AG04450 (cell line): Measurements from ENCODE around the gene LMTK2. TPM values are rescaled to one million over a fixed set of nuclear protein-coding genes. Genes with fewer than 3 reads are reported as not detected.

Experiments
- CTCF ChIA-PET: fragments of 300-600, 350-600 bp; formaldehyde crosslinking; extraction: SDS; loops from one replicate; lab custom pipeline; 2022; ENCODE audit warnings: antibody characterized with exemption, inconsistent platforms; lab: Charles Lee
- POLR2A ChIA-PET: fragments of 350-600 bp; formaldehyde crosslinking; extraction: SDS; loops from one replicate; lab custom pipeline; 2021; ENCODE audit warnings: antibody characterized with exemption, inconsistent platforms; lab: Yijun Ruan, JAX
- DNase-seq: peaks from one replicate; pipeline ENCODE4 v3.0.0-alpha.2; 2011; ENCODE audit warnings: low read depth, low spot score
- H3K27ac ChIP-seq: one replicate; pipeline ENCODE4 v1.5.1; 2012; ENCODE audit warnings: low read depth, low read length, control low read depth
- H3K27me3 ChIP-seq: one replicate; pipeline ENCODE4 v1.6.0; 2012; ENCODE audit warnings: low read length; ENCODE audit not compliant: control insufficient read depth, insufficient read depth
- H3K4me3 ChIP-seq: 2 replicates; pipeline ENCODE4 v1.5.1; 2011; ENCODE audit warnings: mild to moderate bottlenecking, low read depth, low read length, control low read depth
- H3K9me3 ChIP-seq: 2 replicates; pipeline ENCODE4 v1.5.1; 2012; ENCODE audit warnings: low read length; ENCODE audit not compliant: control insufficient read depth, insufficient read depth
- polyA plus RNA-seq: library from polyadenylated mRNA; depleted of rRNA; stranded (reverse); fragments of >200 nt; gene quantifications from 2 replicates; pipeline ENCODE4 v1.2.3, GENCODE V29; 2011
- TF ChIP-seq, protein P1 (sequence below): IDR thresholded peaks from 2 replicates; pipeline ENCODE4 v1.5.1; 2011; ENCODE audit warnings: low read depth, low read length, control low read depth, inconsistent platforms

Gene LMTK2
- polyA plus RNA-seq, 1 experiment: 3.7 TPM

DNA sequence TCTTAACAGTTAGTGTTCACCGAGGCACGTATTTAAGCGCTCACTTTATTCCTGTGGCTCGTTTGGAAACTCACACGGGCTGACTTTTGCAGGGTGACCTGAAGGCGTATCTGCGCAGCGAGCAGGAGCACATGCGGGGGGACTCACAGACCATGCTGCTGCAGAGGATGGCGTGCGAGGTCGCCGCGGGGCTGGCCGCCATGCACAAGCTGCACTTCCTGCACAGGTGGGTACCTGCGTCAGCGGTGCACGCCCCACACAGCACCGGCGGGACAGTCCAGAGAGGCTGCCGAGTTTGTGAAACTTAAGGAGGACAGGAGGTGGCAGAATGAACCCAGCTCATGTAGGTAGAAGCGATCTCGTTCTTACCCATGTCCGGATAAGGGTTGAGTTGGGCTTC, 64.8 kb downstream of the LMTK2 start:
- ChIA-PET POLR2A (interaction anchor here (0.6 kb wide), 1 partner anchor 26 kb away, joined by 3 read pairs; no protein-coding TSS in a partner anchor), CTCF (interaction anchor here (1.8 to 5.6 kb wide), 2 partner anchors 66 to 151 kb away, joined by 6 to 36 read pairs; no protein-coding TSS in a partner anchor)
- DNase-seq: no peak
- TF ChIP-seq, protein P1, sequence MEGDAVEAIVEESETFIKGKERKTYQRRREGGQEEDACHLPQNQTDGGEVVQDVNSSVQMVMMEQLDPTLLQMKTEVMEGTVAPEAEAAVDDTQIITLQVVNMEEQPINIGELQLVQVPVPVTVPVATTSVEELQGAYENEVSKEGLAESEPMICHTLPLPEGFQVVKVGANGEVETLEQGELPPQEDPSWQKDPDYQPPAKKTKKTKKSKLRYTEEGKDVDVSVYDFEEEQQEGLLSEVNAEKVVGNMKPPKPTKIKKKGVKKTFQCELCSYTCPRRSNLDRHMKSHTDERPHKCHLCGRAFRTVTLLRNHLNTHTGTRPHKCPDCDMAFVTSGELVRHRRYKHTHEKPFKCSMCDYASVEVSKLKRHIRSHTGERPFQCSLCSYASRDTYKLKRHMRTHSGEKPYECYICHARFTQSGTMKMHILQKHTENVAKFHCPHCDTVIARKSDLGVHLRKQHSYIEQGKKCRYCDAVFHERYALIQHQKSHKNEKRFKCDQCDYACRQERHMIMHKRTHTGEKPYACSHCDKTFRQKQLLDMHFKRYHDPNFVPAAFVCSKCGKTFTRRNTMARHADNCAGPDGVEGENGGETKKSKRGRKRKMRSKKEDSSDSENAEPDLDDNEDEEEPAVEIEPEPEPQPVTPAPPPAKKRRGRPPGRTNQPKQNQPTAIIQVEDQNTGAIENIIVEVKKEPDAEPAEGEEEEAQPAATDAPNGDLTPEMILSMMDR: no peak
- Histone ChIP-seq H3K27me3 (no peaks in the 10 kb centered on the region), H3K27ac (no peak overlapping the region), H3K9me3 (no peaks in the 10 kb centered on the region; the same call in 1 of the 2 replicates), H3K4me3 (no peak overlapping the region)

DNA sequence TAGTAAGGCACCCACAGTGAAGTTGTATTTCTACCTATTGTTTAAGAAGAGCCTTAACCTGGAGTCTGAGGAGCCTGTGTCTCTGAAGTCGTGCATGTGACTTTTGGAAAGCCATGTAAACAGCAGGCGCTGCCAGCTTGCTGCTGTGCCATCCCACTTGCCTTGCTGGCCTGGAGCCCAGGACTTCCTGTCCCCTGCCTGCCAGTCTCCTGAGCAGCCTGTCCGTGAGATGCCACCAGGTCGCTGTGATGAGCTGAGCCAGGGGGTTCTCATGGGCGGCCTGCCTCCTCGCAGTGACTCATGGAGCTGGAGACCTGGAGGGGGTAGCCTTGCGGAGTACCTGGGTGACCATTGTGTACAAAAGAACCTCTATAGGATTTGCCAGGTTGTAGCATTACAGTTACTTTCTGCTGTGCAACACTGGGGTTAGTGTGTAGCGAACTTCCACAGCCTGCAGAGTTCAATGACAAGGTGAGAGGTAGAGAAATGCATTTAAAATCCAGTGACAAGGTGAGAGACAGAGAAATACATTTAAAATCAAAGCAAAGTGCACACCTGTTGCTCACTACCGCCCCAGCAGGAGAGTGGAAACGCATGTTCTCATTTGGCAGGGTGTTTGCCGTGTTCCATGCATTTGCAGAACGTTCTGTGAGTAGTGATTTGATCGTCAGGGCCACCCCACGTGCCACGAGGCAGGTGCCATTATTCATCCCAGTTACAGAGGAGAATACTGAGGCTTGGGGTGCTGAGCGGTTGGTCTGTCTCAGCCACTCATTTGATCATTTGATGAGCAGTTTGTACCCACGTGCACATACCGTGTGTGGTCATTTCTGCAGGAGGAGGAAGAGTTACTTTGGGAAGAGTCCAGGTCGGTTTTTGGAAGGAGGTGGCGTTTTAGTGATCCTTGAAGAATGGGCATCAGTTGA, 67.9 kb downstream of the LMTK2 start:
- Histone ChIP-seq H3K27me3 (no peaks in the 10 kb centered on the region), H3K4me3 (no peak overlapping the region), H3K9me3 (no peaks in the 10 kb centered on the region; the same call in 1 of the 2 replicates), H3K27ac (no peak overlapping the region)
- TF ChIP-seq, protein P1: no peak
- DNase-seq: no peak
- ChIA-PET CTCF (interaction anchor here (0.9 to 5.6 kb wide), 2 partner anchors 8 to 154 kb away, joined by 4 to 36 read pairs; no protein-coding TSS in a partner anchor), POLR2A (no interaction called here)

DNA sequence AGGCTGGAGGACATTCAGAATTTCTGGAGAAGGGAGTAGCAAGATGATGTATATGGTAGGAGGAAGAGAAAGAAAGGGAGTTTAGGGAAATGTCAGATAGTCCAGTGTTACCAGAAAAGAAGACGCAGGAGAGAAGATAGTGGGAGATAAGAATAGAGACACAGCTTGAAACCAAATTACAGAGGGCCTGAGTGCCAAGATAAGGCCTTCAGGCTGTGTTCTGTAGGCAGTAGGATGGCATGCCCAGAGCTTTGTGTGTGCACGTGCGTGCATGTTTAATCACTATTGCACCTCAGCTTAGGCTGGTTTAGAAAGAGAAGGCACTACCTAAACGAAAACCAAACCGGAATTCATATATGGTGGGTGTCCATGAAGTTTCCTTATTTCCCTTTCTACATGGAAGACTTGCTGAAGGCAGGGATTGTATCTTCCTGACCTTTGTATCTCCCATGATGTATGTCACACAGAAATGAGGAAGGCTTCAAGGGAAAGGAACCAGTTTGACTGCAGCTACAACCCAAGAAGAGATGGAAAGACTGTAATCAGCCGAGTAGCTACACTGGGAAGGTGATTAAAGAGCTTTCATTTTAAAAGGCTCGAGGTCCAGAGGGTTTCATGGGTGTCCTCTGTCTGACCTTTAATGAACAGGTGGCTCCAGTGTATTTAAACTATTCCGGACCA, 68.7 kb downstream of the LMTK2 start:
- no peak for DNase-seq
- Histone ChIP-seq H3K27me3 (no peaks in the 10 kb centered on the region), H3K4me3 (no peak overlapping the region), H3K27ac (no peak overlapping the region), H3K9me3 (no peaks in the 10 kb centered on the region; the same call in 1 of the 2 replicates)
- TF ChIP-seq, protein P1: no peak
- ChIA-PET CTCF (interaction anchor here (5.6 kb wide), 1 partner anchor 155 kb away, joined by 36 read pairs; no protein-coding TSS in a partner anchor), POLR2A (interaction anchor here (0.6 kb wide), 1 partner anchor 40 kb away, joined by 3 read pairs; no protein-coding TSS in a partner anchor)

DNA sequence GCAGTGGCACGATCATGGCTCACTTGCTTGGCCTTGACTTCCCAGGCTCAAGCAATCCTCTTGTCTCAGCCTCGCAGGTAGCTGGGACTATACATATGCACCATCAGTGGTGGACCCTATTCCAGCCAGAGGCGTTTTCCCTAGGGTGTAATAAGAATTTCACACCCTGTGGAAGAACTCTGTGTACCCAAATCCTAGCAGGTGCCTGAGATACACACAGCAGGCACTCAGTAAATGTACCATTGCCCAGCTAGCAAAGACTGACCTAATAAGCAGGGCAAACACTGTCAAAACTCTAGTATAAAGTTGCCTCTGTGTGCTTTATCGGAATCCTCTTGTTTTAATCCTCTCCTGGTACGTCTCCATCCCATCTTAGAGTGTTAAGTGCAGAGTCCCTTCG, 70.9 kb downstream of the LMTK2 start:
- no peak for DNase-seq
- POLR2A ChIA-PET: no interaction called here

More for the DNA sequence above, 70.9 kb downstream of the LMTK2 start:
- Histone ChIP-seq H3K27me3 (no peaks in the 10 kb centered on the region), H3K9me3 (no peaks in the 10 kb centered on the region; the same call in 1 of the 2 replicates), H3K27ac (no peak overlapping the region), H3K4me3 (no peak overlapping the region)
- CTCF ChIA-PET: interaction anchor here (1.2 to 7.2 kb wide), 2 partner anchors 10 to 155 kb away, joined by 3 to 89 read pairs; no protein-coding TSS in a partner anchor
- TF ChIP-seq, protein P1: no peak
